WTC11 (cell line): ENCODE data around the gene NSFL1C.

ENCODE experiments used
- ESRRA ChIP-seq: sonication (generic); formaldehyde crosslinking; IDR thresholded peaks from 2 replicates; pipeline ENCODE4 v1.8.1; 2022; ENCODE audit warnings: mild to moderate bottlenecking, missing genetic modification reagents, borderline replicate concordance
- GRHL2 ChIP-seq: fragments of 250-450 bp; sonication (Bioruptor Pico); IDR thresholded peaks from 2 replicates; pipeline ENCODE4 v1.8.0; 2022; ENCODE audit warnings: mild to moderate bottlenecking, moderate library complexity; ENCODE audit not compliant: insufficient replicate concordance, severe bottlenecking
- JUN ChIP-seq: sonication (generic); formaldehyde crosslinking; IDR thresholded peaks from 2 replicates; pipeline ENCODE4 v1.8.0; 2023; ENCODE audit warnings: mild to moderate bottlenecking, missing genetic modification reagents
- SP1 ChIP-seq: sonication (generic); formaldehyde crosslinking; conservative IDR thresholded peaks from 2 replicates; pipeline ENCODE4 v1.8.1; 2022; ENCODE audit warnings: missing genetic modification reagents
- TCF7 ChIP-seq: sonication (generic); formaldehyde crosslinking; IDR thresholded peaks from 2 replicates; pipeline ENCODE4 v1.8.0; 2022; ENCODE audit warnings: mild to moderate bottlenecking, low read depth, missing genetic modification reagents, moderate library complexity
- TEAD4 ChIP-seq: sonication (generic); formaldehyde crosslinking; IDR thresholded peaks from 2 replicates; pipeline ENCODE4 v1.8.0; 2022; ENCODE audit warnings: mild to moderate bottlenecking, missing genetic modification reagents
- ZNF121 ChIP-seq: sonication (generic); formaldehyde crosslinking; IDR thresholded peaks from 2 replicates; pipeline ENCODE4 v1.8.0; 2023; ENCODE audit warnings: missing genetic modification reagents
- ZNF232 ChIP-seq: sonication (generic); formaldehyde crosslinking; IDR thresholded peaks from 2 replicates; pipeline ENCODE4 v1.8.0; 2022; ENCODE audit warnings: mild to moderate bottlenecking, missing genetic modification reagents
- TF ChIP-seq, protein P1 (sequence below): fragments of 200-600 bp; IDR thresholded peaks from 2 replicates; pipeline ENCODE4 v1.8.0; 2022; ENCODE audit warnings: antibody characterized with exemption
- TF ChIP-seq, protein P2 (sequence below): sonication (generic); formaldehyde crosslinking; IDR thresholded peaks from 2 replicates; pipeline ENCODE4 v1.8.0; 2023; ENCODE audit warnings: missing genetic modification reagents
- TF ChIP-seq, protein P3 (sequence below): sonication (generic); formaldehyde crosslinking; IDR thresholded peaks from 2 replicates; pipeline ENCODE4 v1.8.0; 2023; ENCODE audit warnings: mild to moderate bottlenecking, missing genetic modification reagents

DNA sequence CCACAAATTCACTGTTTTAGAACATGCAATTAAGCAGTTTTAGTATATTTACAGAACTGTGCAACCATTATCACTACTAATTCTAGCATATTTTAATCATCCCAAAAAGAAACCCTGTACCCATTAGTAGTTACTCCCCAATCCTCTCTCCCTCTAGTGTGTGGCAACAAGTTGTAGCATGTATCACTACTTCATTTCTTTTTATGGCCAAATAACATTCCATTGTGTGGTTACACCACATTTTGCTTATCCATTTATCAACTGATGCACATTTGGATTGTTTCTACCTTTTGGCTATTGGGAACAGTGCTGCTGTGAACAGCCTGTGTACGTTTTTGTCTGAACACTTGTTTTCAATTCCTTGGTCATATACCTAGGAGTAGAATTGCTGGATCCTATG, 42.3 kb downstream of the NSFL1C start:
- TF ChIP-seq TCF7 (no peak), ESRRA (CRISPR knock-in tag) (no peak), TEAD4 (no peak), ZNF232 (CRISPR knock-in tag) (no peak), JUN (CRISPR knock-in tag) (no peak), SP1 (CRISPR knock-in tag) (no peak), ZNF121 (no peak), GRHL2 (no peak)
- TF ChIP-seq, protein P1, sequence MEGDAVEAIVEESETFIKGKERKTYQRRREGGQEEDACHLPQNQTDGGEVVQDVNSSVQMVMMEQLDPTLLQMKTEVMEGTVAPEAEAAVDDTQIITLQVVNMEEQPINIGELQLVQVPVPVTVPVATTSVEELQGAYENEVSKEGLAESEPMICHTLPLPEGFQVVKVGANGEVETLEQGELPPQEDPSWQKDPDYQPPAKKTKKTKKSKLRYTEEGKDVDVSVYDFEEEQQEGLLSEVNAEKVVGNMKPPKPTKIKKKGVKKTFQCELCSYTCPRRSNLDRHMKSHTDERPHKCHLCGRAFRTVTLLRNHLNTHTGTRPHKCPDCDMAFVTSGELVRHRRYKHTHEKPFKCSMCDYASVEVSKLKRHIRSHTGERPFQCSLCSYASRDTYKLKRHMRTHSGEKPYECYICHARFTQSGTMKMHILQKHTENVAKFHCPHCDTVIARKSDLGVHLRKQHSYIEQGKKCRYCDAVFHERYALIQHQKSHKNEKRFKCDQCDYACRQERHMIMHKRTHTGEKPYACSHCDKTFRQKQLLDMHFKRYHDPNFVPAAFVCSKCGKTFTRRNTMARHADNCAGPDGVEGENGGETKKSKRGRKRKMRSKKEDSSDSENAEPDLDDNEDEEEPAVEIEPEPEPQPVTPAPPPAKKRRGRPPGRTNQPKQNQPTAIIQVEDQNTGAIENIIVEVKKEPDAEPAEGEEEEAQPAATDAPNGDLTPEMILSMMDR: no peak
- TF ChIP-seq, protein P2, sequence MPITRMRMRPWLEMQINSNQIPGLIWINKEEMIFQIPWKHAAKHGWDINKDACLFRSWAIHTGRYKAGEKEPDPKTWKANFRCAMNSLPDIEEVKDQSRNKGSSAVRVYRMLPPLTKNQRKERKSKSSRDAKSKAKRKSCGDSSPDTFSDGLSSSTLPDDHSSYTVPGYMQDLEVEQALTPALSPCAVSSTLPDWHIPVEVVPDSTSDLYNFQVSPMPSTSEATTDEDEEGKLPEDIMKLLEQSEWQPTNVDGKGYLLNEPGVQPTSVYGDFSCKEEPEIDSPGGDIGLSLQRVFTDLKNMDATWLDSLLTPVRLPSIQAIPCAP (CRISPR knock-in tag): no peak
- TF ChIP-seq, protein P3, sequence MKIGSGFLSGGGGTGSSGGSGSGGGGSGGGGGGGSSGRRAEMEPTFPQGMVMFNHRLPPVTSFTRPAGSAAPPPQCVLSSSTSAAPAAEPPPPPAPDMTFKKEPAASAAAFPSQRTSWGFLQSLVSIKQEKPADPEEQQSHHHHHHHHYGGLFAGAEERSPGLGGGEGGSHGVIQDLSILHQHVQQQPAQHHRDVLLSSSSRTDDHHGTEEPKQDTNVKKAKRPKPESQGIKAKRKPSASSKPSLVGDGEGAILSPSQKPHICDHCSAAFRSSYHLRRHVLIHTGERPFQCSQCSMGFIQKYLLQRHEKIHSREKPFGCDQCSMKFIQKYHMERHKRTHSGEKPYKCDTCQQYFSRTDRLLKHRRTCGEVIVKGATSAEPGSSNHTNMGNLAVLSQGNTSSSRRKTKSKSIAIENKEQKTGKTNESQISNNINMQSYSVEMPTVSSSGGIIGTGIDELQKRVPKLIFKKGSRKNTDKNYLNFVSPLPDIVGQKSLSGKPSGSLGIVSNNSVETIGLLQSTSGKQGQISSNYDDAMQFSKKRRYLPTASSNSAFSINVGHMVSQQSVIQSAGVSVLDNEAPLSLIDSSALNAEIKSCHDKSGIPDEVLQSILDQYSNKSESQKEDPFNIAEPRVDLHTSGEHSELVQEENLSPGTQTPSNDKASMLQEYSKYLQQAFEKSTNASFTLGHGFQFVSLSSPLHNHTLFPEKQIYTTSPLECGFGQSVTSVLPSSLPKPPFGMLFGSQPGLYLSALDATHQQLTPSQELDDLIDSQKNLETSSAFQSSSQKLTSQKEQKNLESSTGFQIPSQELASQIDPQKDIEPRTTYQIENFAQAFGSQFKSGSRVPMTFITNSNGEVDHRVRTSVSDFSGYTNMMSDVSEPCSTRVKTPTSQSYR (CRISPR knock-in tag): no peak
